H1 (cell line): ENCODE results near the gene SATL1. TPM values are rescaled to one million over a fixed set of nuclear protein-coding genes. Genes with fewer than 3 reads are reported as not detected.

Experiments used
- CTCF ChIA-PET: fragments of 300-600 bp; sonication (Branson Sonifier 250); formaldehyde crosslinking; loops from one replicate; lab custom pipeline; 2021; ENCODE audit not compliant: partially characterized antibody; lab: Charles Lee
- POLR2A ChIA-PET: fragments of 300-600 bp; sonication (Branson Sonifier 250); formaldehyde crosslinking; loops from one replicate; lab custom pipeline; 2021; ENCODE audit warnings: inconsistent platforms; ENCODE audit not compliant: partially characterized antibody; lab: Charles Lee
- DNase-seq, 2 experiments: peaks; one replicate each; pipeline versions ENCODE4 v3.0.0 to v3.0.0-alpha.2; 2010 to 2022; ENCODE audit warnings: low spot score in 2 of 2, low read depth in 1 of 2, mixed read lengths in 1 of 2
- FAIRE-seq: peaks from 2 replicates; lab custom pipeline; 2011; peaks lifted over from hg19 to GRCh38; lab: Jason Lieb, UNC
- H2AFZ ChIP-seq: 2 replicates; pipeline ENCODE4 v1.8.1; 2012; ENCODE audit warnings: low read length, inconsistent platforms
- H2AK5ac ChIP-seq: 2 replicates; pipeline ENCODE4 v1.6.1; 2013; ENCODE audit warnings: low read depth, low read length
- H2BK120ac ChIP-seq: replicated peaks from 2 replicates; pipeline ENCODE3; 2013; ENCODE audit warnings: low read depth, low read length, inconsistent platforms
- H2BK12ac ChIP-seq: 2 replicates; pipeline ENCODE4 v1.6.1; 2013; ENCODE audit warnings: low read depth, low read length
- H2BK15ac ChIP-seq: 2 replicates; pipeline ENCODE4 v1.6.1; 2013; ENCODE audit warnings: low read length
- H2BK20ac ChIP-seq: 2 replicates; pipeline ENCODE4 v1.6.1; 2013; ENCODE audit warnings: low read length
- H2BK5ac ChIP-seq: 2 replicates; pipeline ENCODE4 v1.6.1; 2013; ENCODE audit warnings: low read depth, low read length
- H3K14ac ChIP-seq: 2 replicates; pipeline ENCODE4 v1.6.1; 2013; ENCODE audit warnings: inconsistent platforms; ENCODE audit not compliant: insufficient read length
- H3K18ac ChIP-seq: 2 replicates; pipeline ENCODE4 v1.6.1; 2013; ENCODE audit warnings: low read length; ENCODE audit errors: extremely low read depth
- H3K23ac ChIP-seq: 2 replicates; pipeline ENCODE4 v1.6.1; 2013; ENCODE audit warnings: inconsistent platforms; ENCODE audit not compliant: insufficient read length
- H3K23me2 ChIP-seq: 2 replicates; pipeline ENCODE4 v1.6.1; 2013; ENCODE audit warnings: low read depth, low read length
- H3K27ac ChIP-seq: 2 replicates; pipeline ENCODE4 v1.6.1; 2011; ENCODE audit warnings: low read depth, low read length, inconsistent platforms
- H3K27me3 ChIP-seq, 4 experiments: replicated peaks in 1 of 4; 1 replicate in 1 of 4; 2 replicates in 3 of 4; pipeline versions ENCODE4 v1.6.1 to v1.8.1; 2011 to 2013; ENCODE audit warnings: low read length in 3 of 4, mild to moderate bottlenecking in 3 of 4, inconsistent platforms in 2 of 4, mixed read lengths in 2 of 4, moderate library complexity in 1 of 4; ENCODE audit not compliant: control insufficient read depth in 3 of 4, insufficient read depth in 3 of 4; ENCODE audit errors: extremely low read depth in 1 of 4
- H3K36me3 ChIP-seq, 4 experiments: 2 replicates each; pipeline versions ENCODE4 v1.6.1 to v1.8.1; 2011 to 2013; ENCODE audit warnings: mild to moderate bottlenecking in 4 of 4, low read length in 3 of 4, moderate library complexity in 2 of 4, control low read depth in 1 of 4, inconsistent platforms in 1 of 4; ENCODE audit not compliant: insufficient read depth in 4 of 4, control insufficient read depth in 2 of 4
- H3K4ac ChIP-seq: replicated peaks from 2 replicates; pipeline ENCODE3; 2013; ENCODE audit warnings: low read length, low read depth, mixed read lengths, inconsistent platforms; ENCODE audit not compliant: insufficient read length
- H3K4me1 ChIP-seq, 4 experiments: replicated peaks in 1 of 4; 1 replicate in 1 of 4; 2 replicates in 3 of 4; pipeline versions ENCODE4 v1.6.1 to v1.8.1; 2011 to 2013; ENCODE audit warnings: low read length in 3 of 4, inconsistent platforms in 2 of 4, mixed read lengths in 1 of 4; ENCODE audit not compliant: insufficient read depth in 4 of 4, control insufficient read depth in 3 of 4
- H3K4me2 ChIP-seq, 2 experiments: 2 replicates each; pipeline versions ENCODE4 v1.6.1 to v1.8.1; 2011 to 2013; ENCODE audit warnings: low read depth in 2 of 2, low read length in 2 of 2, control low read depth in 1 of 2, inconsistent platforms in 1 of 2, mild to moderate bottlenecking in 1 of 2; ENCODE audit not compliant: insufficient read depth in 1 of 2
- H3K4me3 ChIP-seq, 4 experiments: fragments of 200-600, 300-600 bp in 1 of 4; sonication (generic), shearing (Covaris generic), sonication (Bioruptor Twin) in 1 of 4; 2 replicates each; pipeline versions ENCODE4 v1.5.1 to v1.8.1; 2011 to 2016; ENCODE audit warnings: low read length in 4 of 4, low read depth in 3 of 4, control low read depth in 2 of 4, inconsistent platforms in 2 of 4, mild to moderate bottlenecking in 2 of 4, mixed read lengths in 1 of 4, moderate library complexity in 1 of 4; ENCODE audit not compliant: insufficient read depth in 2 of 4; ENCODE audit errors: extremely low read depth in 1 of 4
- H3K56ac ChIP-seq: replicated peaks from 2 replicates; pipeline ENCODE3; 2013; ENCODE audit warnings: low read depth, mild to moderate bottlenecking, mixed read lengths, low read length, inconsistent platforms; ENCODE audit not compliant: insufficient read length
- H3K79me1 ChIP-seq: 2 replicates; pipeline ENCODE4 v1.6.1; 2013; ENCODE audit warnings: low read depth, low read length, control low read depth
- H3K79me2 ChIP-seq, 2 experiments: 2 replicates each; pipeline versions ENCODE4 v1.6.1 to v1.8.1; 2012 to 2013; ENCODE audit warnings: low read length in 2 of 2, mild to moderate bottlenecking in 2 of 2, inconsistent platforms in 1 of 2; ENCODE audit not compliant: insufficient read depth in 2 of 2, control insufficient read depth in 1 of 2
- H3K9ac ChIP-seq, 4 experiments: replicated peaks in 1 of 4; 1 replicate in 1 of 4; 2 replicates in 3 of 4; pipeline versions ENCODE4 v1.6.1 to v1.8.1; 2011 to 2013; ENCODE audit warnings: low read depth in 3 of 4, low read length in 3 of 4, control low read depth in 2 of 4, mild to moderate bottlenecking in 2 of 4, moderate library complexity in 2 of 4, inconsistent platforms in 1 of 4; ENCODE audit errors: extremely low read depth in 1 of 4
- H3K9me3 ChIP-seq, 2 experiments: 2 replicates each; pipeline versions ENCODE4 v1.6.1 to v1.8.1; 2012 to 2013; ENCODE audit warnings: mild to moderate bottlenecking in 2 of 2, moderate library complexity in 2 of 2, control low read depth in 1 of 2, inconsistent platforms in 1 of 2, low read depth in 1 of 2, low read length in 1 of 2, mixed read lengths in 1 of 2; ENCODE audit not compliant: insufficient read depth in 2 of 2
- H4K20me1 ChIP-seq, 2 experiments: replicated peaks in 1 of 2; 2 replicates each; pipeline versions ENCODE3 to v1.8.1; 2011 to 2013; ENCODE audit warnings: inconsistent platforms in 2 of 2, low read length in 2 of 2, mild to moderate bottlenecking in 1 of 2; ENCODE audit not compliant: insufficient read depth in 2 of 2, control insufficient read depth in 1 of 2
- H4K5ac ChIP-seq: 2 replicates; pipeline ENCODE4 v1.6.1; 2013; ENCODE audit warnings: low read length, low read depth, mixed read lengths, inconsistent platforms; ENCODE audit not compliant: insufficient read length
- H4K8ac ChIP-seq: 2 replicates; pipeline ENCODE4 v1.8.0; 2013; ENCODE audit warnings: mild to moderate bottlenecking, moderate library complexity, low read length, inconsistent platforms; ENCODE audit not compliant: insufficient read depth; ENCODE audit errors: extremely low read depth
- H4K91ac ChIP-seq: replicated peaks from 2 replicates; pipeline ENCODE3; 2013; ENCODE audit warnings: low read length, mixed read lengths, inconsistent platforms; ENCODE audit not compliant: insufficient read length
- CEBPB ChIP-seq: IDR thresholded peaks from 2 replicates; pipeline ENCODE4 v1.6.1; 2012; ENCODE audit warnings: low read depth, low read length
- CREB1 ChIP-seq: IDR thresholded peaks from 2 replicates; pipeline ENCODE4 v1.6.1; 2012; ENCODE audit warnings: inconsistent platforms
- EZH2 ChIP-seq: fragments of 200-600 bp; sonication (generic); IDR thresholded peaks from 2 replicates; pipeline ENCODE4 v1.7.1; 2012; ENCODE audit warnings: low read depth, mild to moderate bottlenecking, moderate library complexity, low read length, inconsistent platforms; ENCODE audit not compliant: severe bottlenecking
- FOSL1 ChIP-seq: IDR thresholded peaks from 2 replicates; pipeline ENCODE4 v1.6.1; 2011; ENCODE audit warnings: mild to moderate bottlenecking, low read depth, low read length, moderate library complexity; ENCODE audit not compliant: insufficient read depth
- HDAC6 ChIP-seq: IDR thresholded peaks from one replicate; pipeline ENCODE4 v1.7.1; 2012; ENCODE audit warnings: low read depth, mild to moderate bottlenecking, inconsistent platforms, low read length, moderate library complexity
- PHF8 ChIP-seq: fragments of 200-600 bp; sonication (generic); conservative IDR thresholded peaks from 2 replicates; pipeline ENCODE4 v1.7.1; 2012; ENCODE audit warnings: low read depth, mild to moderate bottlenecking, inconsistent platforms, low read length, moderate library complexity
- POU5F1 ChIP-seq: IDR thresholded peaks from 2 replicates; pipeline ENCODE4 v1.6.1; 2011; ENCODE audit warnings: low read depth, mild to moderate bottlenecking, low read length, moderate library complexity
- SRF ChIP-seq: IDR thresholded peaks from 2 replicates; pipeline ENCODE4 v1.6.1; 2011; ENCODE audit warnings: mild to moderate bottlenecking, low read depth, low read length, moderate library complexity
- TBP ChIP-seq: IDR thresholded peaks from 2 replicates; pipeline ENCODE4 v1.6.1; 2011; ENCODE audit warnings: low read depth, low read length, improper control_type of control experiment
- YY1 ChIP-seq: IDR thresholded peaks from 2 replicates; pipeline ENCODE4 v1.6.1; 2011; ENCODE audit warnings: low read depth, mild to moderate bottlenecking, low read length
- WGBS, 2 experiments: shearing (Covaris generic) in 1 of 2; methylation state at CpG; one replicate each; pipeline versions ENCODE4 v1.1.6 to v1.1.7; 2013 to 2015; ENCODE audit warnings: low lambda C conversion rate in 2 of 2, mixed read lengths in 2 of 2, inconsistent platforms in 1 of 2, low coverage in 1 of 2, missing lambda C conversion rate in 1 of 2; ENCODE audit not compliant: insufficient replicate concordance in 2 of 2, insufficient coverage in 1 of 2, insufficient read length in 1 of 2; ENCODE audit errors: extremely low coverage in 1 of 2, missing lambda C conversion rate in 1 of 2; 5-methylcytosine and 5-hydroxymethylcytosine counted together
- polyA plus RNA-seq, 7 experiments: library from polyadenylated mRNA; depleted of rRNA in 3 of 7; stranded (reverse) in 5 of 7; unstranded in 2 of 7; fragments of >200 nt in 5 of 7; fragments of 200-250 nt in 2 of 7; gene quantifications; 1 replicate in 5 of 7; 2 replicates in 1 of 7; 4 replicates in 1 of 7; pipeline versions ENCODE4 v1.2.1 to v1.2.3, GENCODE V29; 2011 to 2013; ENCODE audit warnings: missing spikeins in 2 of 7, mixed read lengths in 2 of 7
- total RNA-seq: library from RNA; stranded (reverse); fragmentation: NEBNext Ultra II Directional; extraction: Animal tissue kit (Norgen Biotek cat#: 25700); gene quantifications from 2 replicates; pipeline ENCODE4 v1.2.1, GENCODE V29; 2021

Gene SATL1
- total and polyA plus RNA-seq, 2 of the 8 experiments (the other 6 are each of a cell fraction or from before 2014, with no cell fraction given) = 0.06 to 0.17 TPM

DNA sequence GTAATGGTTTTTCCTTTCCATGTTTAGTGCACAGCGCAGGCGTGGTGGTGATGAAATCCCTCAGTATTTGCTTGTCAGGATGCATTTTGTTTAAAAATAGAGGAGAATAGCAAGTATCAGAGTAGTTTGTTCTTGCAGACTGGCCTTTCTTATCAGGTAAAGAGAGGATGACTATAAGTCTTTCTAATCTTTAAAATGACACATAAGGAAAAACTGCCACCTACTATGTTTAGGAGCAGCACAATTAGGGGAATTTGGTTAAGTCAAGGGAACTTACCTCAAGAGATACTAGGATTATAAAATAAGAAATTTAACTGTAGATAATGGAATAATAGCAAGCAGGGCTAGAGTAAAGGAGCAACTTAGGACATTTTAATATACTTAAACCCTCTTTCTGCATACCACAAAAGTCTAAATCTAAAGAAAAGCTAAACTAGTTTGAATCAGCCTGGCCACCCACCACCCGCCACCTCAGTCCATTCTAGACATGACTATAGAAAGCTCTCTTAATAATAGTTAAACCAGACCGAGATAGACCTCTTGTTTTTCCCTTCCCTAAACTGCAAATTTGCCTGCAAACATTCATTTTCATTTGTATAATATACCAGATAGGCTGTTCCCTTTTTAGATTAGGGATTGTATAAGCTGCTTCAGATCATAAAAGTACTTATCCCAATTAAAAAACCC lies 177.9 kb downstream of the SATL1 start:
- Histone ChIP-seq H3K14ac (no peak overlapping the region), H3K4me3 (no peak overlapping the region), H3K56ac (no peak overlapping the region), H4K91ac (no peak overlapping the region), H3K9me3 (no peaks in the 10 kb centered on the region), H3K23me2 (no peaks in the 10 kb centered on the region), H3K27me3 (no peaks in the 10 kb centered on the region), H4K5ac (no peak overlapping the region), H3K79me1 (no peaks in the 10 kb centered on the region), H3K18ac (no peak overlapping the region), H3K4me1 (no peaks in the 10 kb centered on the region), H3K4me2 (no peak overlapping the region), H2BK15ac (no peak overlapping the region), H3K23ac (no peak overlapping the region), H3K9ac (no peak overlapping the region), H2BK5ac (no peak overlapping the region), H3K27ac (no peak overlapping the region), H3K4ac (no peak overlapping the region), H3K36me3 (no peaks in the 10 kb centered on the region; a peak in 1 of 8 replicates), H2AFZ (no peak overlapping the region), H2AK5ac (no peak overlapping the region), H4K20me1 (no peaks in the 10 kb centered on the region), H3K79me2 (no peaks in the 10 kb centered on the region), H4K8ac (no peak overlapping the region), H2BK120ac (no peak overlapping the region), H2BK20ac (no peak overlapping the region), H2BK12ac (no peak overlapping the region)
- ChIA-PET CTCF (interaction anchor here (0.9 to 1.5 kb wide), 2 partner anchors 18 to 46 kb away, joined by 3 to 4 read pairs; no protein-coding TSS in a partner anchor), POLR2A (no interaction called here)
- no peak for TF ChIP-seq SRF
- no peak for TF ChIP-seq EZH2
- no peak for TF ChIP-seq FOSL1
- no peak for TF ChIP-seq YY1
- no peak for TF ChIP-seq POU5F1
- TF ChIP-seq HDAC6 = no peak
- TF ChIP-seq TBP = no peak
- no peak for TF ChIP-seq PHF8
- TF ChIP-seq CREB1 = no peak
- no peak for TF ChIP-seq CEBPB
- DNase-seq = no peak
- 61% methylated on average over 4 of the region's 4 CpGs; no CpG with 5 or more reads in 1 of the 2 experiments for WGBS, 2 experiments
- no peak for FAIRE-seq
